BE2C (cell line): ENCODE data around the gene IFNA7.

ENCODE experiments used
- DNase-seq: peaks from one replicate; pipeline ENCODE4 v3.0.0-alpha.2; 2020
- H3K27me3 ChIP-seq: fragments of 250-450 bp; sonication (Bioruptor Pico); 2 replicates; pipeline ENCODE4 v1.5.1; 2020; ENCODE audit warnings: mild to moderate bottlenecking
- H3K36me3 ChIP-seq: fragments of 250-450 bp; sonication (Bioruptor Pico); 2 replicates; pipeline ENCODE4 v1.5.1; 2020; ENCODE audit warnings: mild to moderate bottlenecking
- H3K4me1 ChIP-seq: fragments of 250-450 bp; sonication (Bioruptor Pico); 2 replicates; pipeline ENCODE4 v1.5.1; 2020
- H3K4me3 ChIP-seq: 2 replicates; pipeline ENCODE4 v1.5.1; 2011; ENCODE audit warnings: low read depth, low read length
- H3K9me3 ChIP-seq: fragments of 250-450 bp; sonication (Bioruptor Pico); 2 replicates; pipeline ENCODE4 v1.5.1; 2020
- TF ChIP-seq, protein P1 (sequence below): IDR thresholded peaks from 2 replicates; pipeline ENCODE4 v1.5.1; 2012; ENCODE audit warnings: mild to moderate bottlenecking, low read depth, low read length

The IFNA7 gene

DNA sequence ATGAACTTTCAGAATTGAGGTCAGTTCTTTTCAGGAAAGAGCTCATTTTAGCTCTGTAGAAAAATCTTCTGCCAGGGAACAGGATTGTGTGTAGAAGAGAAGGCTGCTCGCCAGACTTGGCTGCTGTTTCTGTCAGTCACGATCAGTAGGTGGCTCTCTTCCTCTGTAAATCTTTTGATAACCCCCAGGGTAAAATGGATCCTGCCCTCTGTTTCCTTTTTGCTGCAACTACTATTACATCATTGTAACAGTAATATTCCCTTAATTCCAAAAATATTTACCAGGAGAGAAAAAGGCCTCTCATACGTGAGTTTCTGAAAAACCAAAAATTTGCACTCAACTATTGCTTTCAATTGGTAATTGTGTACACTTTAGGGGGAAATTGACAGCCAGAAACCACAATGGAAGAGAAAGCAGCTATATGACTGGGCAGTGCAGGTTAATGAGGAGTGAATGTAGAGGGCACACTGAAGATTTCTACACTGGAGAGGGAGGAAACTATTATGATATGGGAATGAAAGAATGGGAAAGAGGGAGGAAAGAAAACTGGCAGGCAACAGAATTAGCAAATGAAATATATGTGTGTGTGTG is 47.9 kb downstream of the IFNA7 start:
- DNase-seq: no peak
- H3K4me3 ChIP-seq: no peak overlapping the region
- TF ChIP-seq, protein P1, sequence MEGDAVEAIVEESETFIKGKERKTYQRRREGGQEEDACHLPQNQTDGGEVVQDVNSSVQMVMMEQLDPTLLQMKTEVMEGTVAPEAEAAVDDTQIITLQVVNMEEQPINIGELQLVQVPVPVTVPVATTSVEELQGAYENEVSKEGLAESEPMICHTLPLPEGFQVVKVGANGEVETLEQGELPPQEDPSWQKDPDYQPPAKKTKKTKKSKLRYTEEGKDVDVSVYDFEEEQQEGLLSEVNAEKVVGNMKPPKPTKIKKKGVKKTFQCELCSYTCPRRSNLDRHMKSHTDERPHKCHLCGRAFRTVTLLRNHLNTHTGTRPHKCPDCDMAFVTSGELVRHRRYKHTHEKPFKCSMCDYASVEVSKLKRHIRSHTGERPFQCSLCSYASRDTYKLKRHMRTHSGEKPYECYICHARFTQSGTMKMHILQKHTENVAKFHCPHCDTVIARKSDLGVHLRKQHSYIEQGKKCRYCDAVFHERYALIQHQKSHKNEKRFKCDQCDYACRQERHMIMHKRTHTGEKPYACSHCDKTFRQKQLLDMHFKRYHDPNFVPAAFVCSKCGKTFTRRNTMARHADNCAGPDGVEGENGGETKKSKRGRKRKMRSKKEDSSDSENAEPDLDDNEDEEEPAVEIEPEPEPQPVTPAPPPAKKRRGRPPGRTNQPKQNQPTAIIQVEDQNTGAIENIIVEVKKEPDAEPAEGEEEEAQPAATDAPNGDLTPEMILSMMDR: peak; percentile 37

DNA sequence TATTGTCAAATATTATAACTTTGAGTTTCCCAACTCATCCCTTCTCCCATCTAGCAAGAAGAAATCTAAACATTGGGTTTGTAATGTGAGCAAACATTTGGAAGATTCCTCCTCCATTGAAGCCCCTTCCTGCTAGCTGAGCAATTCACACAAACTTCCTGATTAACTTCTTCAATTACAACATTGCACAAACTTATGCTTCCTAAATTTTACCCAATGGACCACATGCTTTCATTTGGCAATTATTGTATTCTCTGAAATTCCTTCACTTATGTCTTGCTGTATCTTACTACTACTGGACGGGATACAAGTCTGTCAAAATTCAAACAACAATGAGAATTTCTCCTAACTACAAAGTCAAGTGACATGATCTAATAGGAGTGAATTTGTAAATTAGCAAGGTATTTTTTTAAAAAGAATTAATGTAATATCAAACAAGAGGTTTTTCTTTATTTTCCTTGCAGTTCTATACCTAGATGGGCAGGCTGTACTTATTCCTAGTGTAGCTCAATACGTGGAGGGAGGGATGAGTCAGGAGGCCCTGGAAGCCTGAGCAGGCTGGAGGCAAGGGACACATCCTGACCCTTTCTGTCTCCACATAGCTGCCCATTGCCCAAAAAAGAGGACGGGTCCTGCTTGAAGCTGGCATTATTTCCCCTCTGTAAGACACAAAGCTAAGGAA is 48.5 kb downstream of the IFNA7 start:
- no peaks in the 10 kb centered on the region for H3K36me3 ChIP-seq
- H3K4me3 ChIP-seq: no peak overlapping the region
- no peaks in the 10 kb centered on the region for H3K4me1 ChIP-seq
- DNase-seq: no peak
- TF ChIP-seq, protein P1: no peak
- H3K9me3 ChIP-seq: no peaks in the 10 kb centered on the region
- no peaks in the 10 kb centered on the region for H3K27me3 ChIP-seq

More for the DNA sequence above, 47.9 kb downstream of the IFNA7 start:
- no peaks in the 10 kb centered on the region for H3K4me1 ChIP-seq
- no peaks in the 10 kb centered on the region for H3K36me3 ChIP-seq
- H3K27me3 ChIP-seq: no peaks in the 10 kb centered on the region
- H3K9me3 ChIP-seq: no peaks in the 10 kb centered on the region
